Epithelial cell of esophagus (primary cell): Measurements from ENCODE around the gene VPS33A.
A peak's percentile ranks its signal among the peaks of the same experiment; 100 is the strongest.

Experiments
- DNase-seq: peaks from one replicate; pipeline ENCODE4 v3.0.0; 2010; ENCODE audit warnings: low read depth
- H3K4me3 ChIP-seq: 2 replicates; pipeline ENCODE4 v1.5.1; 2011; ENCODE audit warnings: mild to moderate bottlenecking, low read length, control low read depth
- CTCF ChIP-seq: IDR thresholded peaks from 2 replicates; pipeline ENCODE4 v1.5.1; 2011; ENCODE audit warnings: low read depth, mild to moderate bottlenecking, low read length, control low read depth, inconsistent platforms; ENCODE audit not compliant: insufficient read depth; ENCODE audit errors: missing control alignments

Gene VPS33A

GRCh38 chr12:122250536-122250935, 15.8 kb downstream of the VPS33A start:
- no peak for DNase-seq
- no peak overlapping the region for H3K4me3 ChIP-seq
- TF ChIP-seq CTCF = no peak

GRCh38 chr12:122250047-122250446, 16.2 kb downstream of the VPS33A start:
- TF ChIP-seq CTCF = no peak
- DNase-seq = no peak
- no peak overlapping the region for H3K4me3 ChIP-seq

- no peak overlapping the region for H3K4me3 ChIP-seq
- TF ChIP-seq CTCF = no peak
- no peak for DNase-seq
Measured at GRCh38 chr12:122245553-122245952, 20.7 kb downstream of the VPS33A start.

GRCh38 chr12:122244565-122245371, 21.5 kb downstream of the VPS33A start:
- H3K4me3 ChIP-seq = no peak overlapping the region
- TF ChIP-seq CTCF = no peak
- DNase-seq = no peak

GRCh38 chr12:122243965-122244364, 22.3 kb downstream of the VPS33A start:
- TF ChIP-seq CTCF = no peak
- no peak for DNase-seq
- no peak overlapping the region for H3K4me3 ChIP-seq

GRCh38 chr12:122238861-122239260, 27.4 kb downstream of the VPS33A start:
- H3K4me3 ChIP-seq = no peak overlapping the region
- no peak for TF ChIP-seq CTCF
- DNase-seq = peak; percentile 76

GRCh38 chr12:122235741-122236140, 30.6 kb downstream of the VPS33A start:
- TF ChIP-seq CTCF = no peak
- no peak for DNase-seq
- no peak overlapping the region for H3K4me3 ChIP-seq
